GM12878 (cell line): Measurements from ENCODE around the gene FUT8. TPM values are rescaled to one million over a fixed set of nuclear protein-coding genes. Genes with fewer than 3 reads are reported as not detected.

Experiments used
- ATAC-seq: fragments of 200-7000 bp; cut with Tn5 transposase; 3 replicates; pipeline ENCODE4 v1.9.1; 2020; ENCODE audit warnings: mild to moderate bottlenecking, moderate library complexity
- BruUV-seq: library from RNA; stranded (reverse); fragments of 400-500 nt; replicated peaks from 2 replicates; lab custom pipeline; 2021; lab: Mats Ljungman, UMichigan
- CTCF ChIA-PET: fragments of 300-600 bp; sonication (Branson Sonifier 250); formaldehyde crosslinking; extraction: SDS; loops from one replicate; lab custom pipeline; 2021; ENCODE audit warnings: inconsistent platforms; lab: Yijun Ruan, JAX
- POLR2A ChIA-PET: fragments of 350-600 bp; formaldehyde crosslinking; extraction: SDS; loops from one replicate; lab custom pipeline; 2021; ENCODE audit warnings: inconsistent platforms; lab: Charles Lee
- RAD21 ChIA-PET: fragments of 300-600 bp; sonication (Branson Sonifier 250); formaldehyde crosslinking; loops from one replicate; lab custom pipeline; 2023; ENCODE audit warnings: antibody characterized with exemption; ENCODE audit not compliant: unreplicated experiment; lab: Charles Lee
- SMC1A ChIA-PET: fragments of 300-600 bp; sonication (Branson Sonifier 250); formaldehyde crosslinking; loops from one replicate; lab custom pipeline; 2023; ENCODE audit not compliant: unreplicated experiment, uncharacterized antibody; lab: Charles Lee
- DNase-seq: peaks from one replicate; pipeline ENCODE4 v3.0.0-alpha.2; 2011; ENCODE audit warnings: low read depth, low spot score
- FAIRE-seq: peaks from 3 replicates; lab custom pipeline; 2011; peaks lifted over from hg19 to GRCh38; lab: Jason Lieb, UNC
- H2AFZ ChIP-seq: 2 replicates; pipeline ENCODE4 v1.6.0; 2011; ENCODE audit warnings: low read depth, low read length, control low read depth; ENCODE audit not compliant: control insufficient read depth
- H3K27ac ChIP-seq: 2 replicates; pipeline ENCODE4 v1.5.1; 2011; ENCODE audit warnings: control low read depth; ENCODE audit not compliant: control insufficient read depth, insufficient read depth
- H3K27me3 ChIP-seq, 2 experiments: replicated peaks in 1 of 2; 2 replicates each; pipeline versions ENCODE4 v1.6.0 to v1.6.1; 2011; ENCODE audit warnings: low read length in 1 of 2; ENCODE audit not compliant: control insufficient read depth in 2 of 2, insufficient read depth in 2 of 2
- H3K36me3 ChIP-seq, 2 experiments: 2 replicates each; pipeline ENCODE4 v1.5.1; 2011; ENCODE audit warnings: low read length in 1 of 2; ENCODE audit not compliant: control insufficient read depth in 2 of 2, insufficient read depth in 2 of 2
- H3K4me1 ChIP-seq: 2 replicates; pipeline ENCODE4 v1.6.1; 2011; ENCODE audit warnings: mild to moderate bottlenecking, low read length, moderate library complexity, mixed read lengths; ENCODE audit not compliant: control insufficient read depth, insufficient read depth
- H3K4me2 ChIP-seq: 2 replicates; pipeline ENCODE4 v1.6.0; 2011; ENCODE audit warnings: control low read depth; ENCODE audit not compliant: control insufficient read depth, insufficient read depth
- H3K4me3 ChIP-seq: fragments of 200-600 bp; sonication (generic); 2 replicates; pipeline ENCODE4 v1.5.1; 2016
- H3K79me2 ChIP-seq: 2 replicates; pipeline ENCODE4 v1.6.0; 2011; ENCODE audit warnings: low read length; ENCODE audit not compliant: control insufficient read depth, insufficient read depth
- H3K9ac ChIP-seq: 2 replicates; pipeline ENCODE4 v1.8.0; 2011; ENCODE audit warnings: low read length, control low read depth, mixed read lengths; ENCODE audit not compliant: control insufficient read depth, insufficient read depth
- H3K9me3 ChIP-seq: replicated peaks from 3 replicates; pipeline ENCODE4 v1.5.1; 2011; ENCODE audit warnings: mild to moderate bottlenecking, low read length; ENCODE audit not compliant: control insufficient read depth, insufficient read depth
- H4K20me1 ChIP-seq: 2 replicates; pipeline ENCODE4 v1.6.0; 2011; ENCODE audit not compliant: control insufficient read depth, insufficient read depth
- NKRF ChIP-seq: fragments of 450-650 bp; conservative IDR thresholded peaks from 2 replicates; pipeline ENCODE4 v1.6.1; 2017; ENCODE audit warnings: mild to moderate bottlenecking, moderate library complexity
- REST ChIP-seq: IDR thresholded peaks from 2 replicates; pipeline ENCODE4 v1.6.1; 2012; ENCODE audit warnings: mild to moderate bottlenecking, low read depth, low read length
- RFX5 ChIP-seq: IDR thresholded peaks from 2 replicates; pipeline ENCODE4 v1.6.1; 2011; ENCODE audit warnings: low read depth, low read length, improper control_type of control experiment
- USF1 ChIP-seq: IDR thresholded peaks from 2 replicates; pipeline ENCODE4 v1.6.1; 2011; ENCODE audit warnings: borderline replicate concordance, low read depth, mild to moderate bottlenecking, moderate library complexity, mixed read lengths, low read length; ENCODE audit not compliant: insufficient read depth; ENCODE audit errors: extremely low read length
- ZBTB4 ChIP-seq: fragments of 450-650 bp; formaldehyde crosslinking; IDR thresholded peaks from 2 replicates; pipeline ENCODE4 v1.4.0; 2022; ENCODE audit warnings: mild to moderate bottlenecking, moderate library complexity
- ZNF687 ChIP-seq: fragments of 450-650 bp; IDR thresholded peaks from 2 replicates; pipeline ENCODE4 v1.6.1; 2017; ENCODE audit warnings: mild to moderate bottlenecking, moderate library complexity
- WGBS: methylation state at CpG from one replicate; pipeline ENCODE4 v1.1.6; 2016; ENCODE audit warnings: low lambda C conversion rate; ENCODE audit not compliant: insufficient replicate concordance, insufficient coverage; ENCODE audit errors: missing lambda C conversion rate; 5-methylcytosine and 5-hydroxymethylcytosine counted together
- in situ Hi-C: fragments of 300-500 bp; cut with MboI; formaldehyde crosslinking; loops from 9 replicates; pipeline ENCODE4 v1.14.3; 2018; ENCODE audit warnings: mixed read lengths
- intact Hi-C: fragments of 100-400 bp; cut with micrococcal nuclease; formaldehyde crosslinking; loops from one replicate; pipeline ENCODE4 v1.14.2; 2022; ENCODE audit not compliant: unreplicated experiment
- polyA plus RNA-seq, 11 experiments: library from polyadenylated mRNA; depleted of rRNA in 4 of 11; unstranded in 6 of 11; stranded (reverse) in 5 of 11; fragments of >200 nt; fragmentation: Nextera tagmentation in 4 of 11; fragmentation: Illumina TruSeq in 1 of 11; extraction: Ambion mirVana in 4 of 11; extraction: Trizol in 1 of 11; gene quantifications; 1 replicate in 1 of 11; 2 replicates in 10 of 11; pipeline versions ENCODE4 v1.2.1 to v1.2.3, GENCODE V29; 2011 to 2016; ENCODE audit warnings: inconsistent platforms in 2 of 11, missing spikeins in 2 of 11, low read depth in 1 of 11
- total RNA-seq, 4 experiments: library from RNA; depleted of rRNA in 3 of 4; stranded (reverse); fragments of >200 nt in 3 of 4; fragmentation: Illumina TruSeq in 1 of 4; extraction: Trizol in 1 of 4; gene quantifications; 2 replicates each; pipeline versions ENCODE4 v1.2.1 to v1.2.3, GENCODE V29; 2013 to 2021

The FUT8 gene
- total and polyA plus RNA-seq, 10 of the 15 experiments (the other 5 are each of a cell fraction or from before 2014, with no cell fraction given), result 21.3 to 106 (median 66.3) TPM

GRCh38 chr14:65580973-65581372 lies 168.4 kb downstream of the FUT8 start:
- CTCF ChIA-PET, result interaction anchor here (1.2 kb wide), 1 partner anchor 8 kb away, joined by 5 read pairs; no protein-coding TSS in a partner anchor
- peaks cover 6% of the 10 kb centered on the region for H3K79me2 ChIP-seq
- TF ChIP-seq RFX5 (no peak), REST (no peak), USF1 (no peak), NKRF (no peak), ZNF687 (no peak), ZBTB4 (CRISPR knock-in tag) (no peak)

More at GRCh38 chr14:65580973-65581372, 168.4 kb downstream of the FUT8 start:
- no peak for FAIRE-seq
- Histone ChIP-seq H4K20me1 (no peaks in the 10 kb centered on the region), H3K4me1 (no peaks in the 10 kb centered on the region), H3K27me3 (no peaks in the 10 kb centered on the region), H3K4me3 (no peak overlapping the region), H3K36me3 (no peaks in the 10 kb centered on the region; a peak in 1 of 4 replicates), H3K27ac (no peak overlapping the region), H3K9ac (no peak overlapping the region), H2AFZ (no peak overlapping the region), H3K4me2 (no peak overlapping the region), H3K9me3 (no peaks in the 10 kb centered on the region)
- ChIA-PET POLR2A (no interaction called here), SMC1A (interaction anchor here (1.0 to 2.0 kb wide), 3 partner anchors 11 to 165 kb away, joined by 3 to 6 read pairs (median 3); no protein-coding TSS in a partner anchor), RAD21 (no interaction called here)
- DNase-seq, result no peak
- intact Hi-C loops, result no loop called here
- no TSS peak for BruUV-seq
- ATAC-seq, result no peak
- in situ Hi-C loops, result no loop called here
- 4% methylated on average over 1 of the region's 1 CpG for WGBS
